ENCODE measurements around the gene CLCN4.

CLCN4 gene

DNA sequence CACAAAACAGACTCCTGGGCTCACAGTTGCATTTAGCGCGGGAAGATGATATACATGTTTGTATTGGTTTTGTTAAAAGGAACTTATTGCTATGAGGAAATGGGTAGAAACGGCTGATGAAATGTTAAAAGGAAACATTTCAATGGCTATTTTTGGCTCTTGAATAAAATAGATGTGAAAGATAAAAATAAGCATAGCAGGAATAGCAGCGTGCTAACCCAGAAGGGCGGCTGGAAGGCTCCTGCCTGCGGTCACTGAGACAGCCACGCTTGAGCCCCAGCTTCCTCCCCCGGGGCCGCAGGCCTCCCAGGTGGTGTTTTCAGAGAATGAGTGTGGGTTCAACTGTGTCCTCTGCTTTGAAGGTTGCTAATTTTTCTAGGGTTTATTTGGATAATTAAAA, 35.0 kb upstream of the CLCN4 start:
- H3K36me3 ChIP-seq, result peaks cover 52% of the 10 kb centered on the region
- TF ChIP-seq, protein P1, sequence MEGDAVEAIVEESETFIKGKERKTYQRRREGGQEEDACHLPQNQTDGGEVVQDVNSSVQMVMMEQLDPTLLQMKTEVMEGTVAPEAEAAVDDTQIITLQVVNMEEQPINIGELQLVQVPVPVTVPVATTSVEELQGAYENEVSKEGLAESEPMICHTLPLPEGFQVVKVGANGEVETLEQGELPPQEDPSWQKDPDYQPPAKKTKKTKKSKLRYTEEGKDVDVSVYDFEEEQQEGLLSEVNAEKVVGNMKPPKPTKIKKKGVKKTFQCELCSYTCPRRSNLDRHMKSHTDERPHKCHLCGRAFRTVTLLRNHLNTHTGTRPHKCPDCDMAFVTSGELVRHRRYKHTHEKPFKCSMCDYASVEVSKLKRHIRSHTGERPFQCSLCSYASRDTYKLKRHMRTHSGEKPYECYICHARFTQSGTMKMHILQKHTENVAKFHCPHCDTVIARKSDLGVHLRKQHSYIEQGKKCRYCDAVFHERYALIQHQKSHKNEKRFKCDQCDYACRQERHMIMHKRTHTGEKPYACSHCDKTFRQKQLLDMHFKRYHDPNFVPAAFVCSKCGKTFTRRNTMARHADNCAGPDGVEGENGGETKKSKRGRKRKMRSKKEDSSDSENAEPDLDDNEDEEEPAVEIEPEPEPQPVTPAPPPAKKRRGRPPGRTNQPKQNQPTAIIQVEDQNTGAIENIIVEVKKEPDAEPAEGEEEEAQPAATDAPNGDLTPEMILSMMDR (IDR thresholded peaks at IDR 0.05), result no peak
- H3K4me1 ChIP-seq (ENCODE audit: control insufficient read depth in 1 of 2, insufficient read depth in 1 of 2, low read depth in 1 of 2, low read length in 1 of 2), result peaks cover 35% of the 10 kb centered on the region in 2 experiments

DNA sequence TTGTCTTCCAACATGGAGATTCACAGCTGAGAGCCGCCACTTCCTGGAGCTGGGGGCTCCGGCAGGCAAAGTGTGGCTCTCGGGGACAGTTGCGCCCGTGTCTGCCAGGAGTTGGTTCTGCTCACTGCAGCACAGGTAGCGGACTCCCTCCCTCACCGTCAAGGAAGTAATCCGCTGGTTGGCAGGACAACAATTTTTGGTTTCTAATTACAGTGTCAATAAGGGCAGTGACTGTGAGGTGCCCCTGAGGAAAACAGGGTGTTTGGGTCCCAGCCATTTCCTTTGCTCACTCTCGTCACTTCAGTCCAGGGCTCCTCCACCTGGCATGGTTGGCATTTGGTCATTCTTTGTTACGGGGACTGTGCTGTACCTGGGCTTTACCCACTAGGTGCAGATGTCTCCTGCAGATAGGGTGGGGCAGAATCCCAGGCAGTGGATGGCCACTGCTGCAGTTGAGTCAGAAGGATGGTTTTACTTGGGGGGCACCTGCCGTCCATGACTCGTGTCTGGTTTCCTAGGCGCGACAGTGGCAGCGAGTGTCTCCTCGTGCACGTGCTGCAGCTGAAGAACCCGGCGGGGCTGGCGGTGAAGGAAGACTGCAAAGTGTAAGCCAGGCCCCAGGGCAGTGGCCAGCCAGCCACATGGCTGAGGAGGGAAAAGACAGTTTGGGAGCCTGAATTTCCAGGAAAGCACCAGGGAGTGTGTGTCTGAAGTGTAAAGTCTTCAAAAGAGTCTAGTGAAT, 32.1 kb upstream of the CLCN4 start:
- TF ChIP-seq, protein P1 (IDR thresholded peaks at IDR 0.05), result no peak
- Histone ChIP-seq H3K27ac (no peak overlapping the region), H3K27me3 (no peaks in the 10 kb centered on the region), H3K9me3 (no peaks in the 10 kb centered on the region), H3K4me3 (ENCODE audit: low read depth in 1 of 2, low read length in 1 of 2) (no peak overlapping the region), H3K36me3 (peaks cover 48% of the 10 kb centered on the region), H3K4me1 (ENCODE audit: control insufficient read depth in 1 of 2, insufficient read depth in 1 of 2, low read depth in 1 of 2, low read length in 1 of 2) (peaks cover 25 to 28% of the 10 kb centered on the region in 2 experiments)

More for the DNA sequence above, 35.0 kb upstream of the CLCN4 start:
- Histone ChIP-seq H3K27me3 (no peaks in the 10 kb centered on the region), H3K27ac (peak overlapping the region; percentile 80), H3K4me3 (ENCODE audit: low read depth in 1 of 2, low read length in 1 of 2) (peak overlapping the region in 1 of 2 experiments; percentile 14), H3K9me3 (no peaks in the 10 kb centered on the region)

DNA sequence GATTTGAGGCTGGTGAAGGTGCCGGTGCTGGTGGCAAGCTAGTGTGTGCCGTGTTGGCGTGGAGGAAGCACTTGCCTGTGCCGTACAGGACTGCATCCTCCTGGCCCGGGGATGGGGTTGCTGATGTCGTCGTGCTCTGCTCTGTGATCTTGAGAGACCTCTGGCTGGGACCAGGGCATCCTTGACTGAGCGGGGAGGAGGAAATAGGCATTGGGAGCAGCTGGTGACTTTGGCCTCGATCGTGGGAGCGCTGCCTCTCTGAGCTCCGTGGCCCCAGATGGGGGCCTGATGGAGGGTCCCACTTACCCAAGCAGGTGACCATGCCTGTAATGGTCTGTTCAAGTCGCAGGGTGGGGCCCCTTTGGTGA, 31.5 kb upstream of the CLCN4 start:
- Histone ChIP-seq H3K27me3 (no peaks in the 10 kb centered on the region), H3K27ac (no peak overlapping the region), H3K9me3 (no peaks in the 10 kb centered on the region), H3K4me3 (ENCODE audit: low read depth in 1 of 2, low read length in 1 of 2) (no peak overlapping the region), H3K36me3 (peaks cover 53% of the 10 kb centered on the region), H3K4me1 (ENCODE audit: control insufficient read depth in 1 of 2, insufficient read depth in 1 of 2, low read depth in 1 of 2, low read length in 1 of 2) (peaks cover 20 to 22% of the 10 kb centered on the region in 2 experiments)
- TF ChIP-seq, protein P1 (IDR thresholded peaks at IDR 0.05), result no peak

DNA sequence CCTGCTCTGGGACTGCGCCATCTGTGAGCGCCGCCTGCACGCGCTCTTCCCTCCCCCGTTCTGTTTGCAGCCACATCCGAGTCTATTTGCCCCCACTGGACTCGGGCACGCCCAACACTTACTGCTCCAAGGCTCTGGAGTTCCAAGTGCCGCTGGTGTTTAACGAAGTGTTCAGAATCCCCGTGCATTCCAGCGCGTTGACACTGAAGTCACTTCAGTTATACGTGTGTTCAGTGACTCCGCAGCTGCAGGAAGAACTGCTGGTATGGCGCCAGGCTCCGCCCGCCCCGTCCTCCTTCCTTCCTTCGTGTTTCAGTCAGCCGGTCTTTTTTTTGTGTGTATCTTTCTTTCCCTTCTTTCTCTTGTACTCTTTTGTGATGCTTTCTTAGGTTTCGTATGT, 30.7 kb upstream of the CLCN4 start:
- Histone ChIP-seq H3K4me1 (ENCODE audit: control insufficient read depth in 1 of 2, insufficient read depth in 1 of 2, low read depth in 1 of 2, low read length in 1 of 2) (peaks cover 12 to 14% of the 10 kb centered on the region in 2 experiments), H3K27ac (no peak overlapping the region), H3K36me3 (peaks cover 60% of the 10 kb centered on the region), H3K4me3 (ENCODE audit: low read depth in 1 of 2, low read length in 1 of 2) (no peak overlapping the region), H3K27me3 (no peaks in the 10 kb centered on the region), H3K9me3 (no peaks in the 10 kb centered on the region)
- TF ChIP-seq, protein P1 (IDR thresholded peaks at IDR 0.05), result no peak

DNA sequence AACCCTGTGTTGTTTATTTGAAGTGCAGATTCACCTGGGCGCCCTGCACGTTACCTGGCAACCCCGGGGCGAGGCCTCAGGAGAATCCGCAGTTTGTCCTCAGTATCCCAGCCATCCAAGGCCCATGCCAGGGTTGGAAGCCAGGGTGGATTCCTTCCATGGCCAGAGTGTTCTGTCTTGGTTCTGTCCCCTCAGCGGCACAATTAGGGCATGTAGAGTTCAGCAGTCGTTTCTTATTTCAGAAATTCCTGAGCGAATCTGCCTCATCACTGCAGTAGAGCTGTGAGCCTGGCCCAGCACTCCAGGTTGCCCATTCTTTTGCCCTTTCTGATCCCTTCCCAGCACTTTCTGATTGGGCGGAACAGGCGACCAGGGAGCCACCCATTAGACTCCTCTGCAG, 29.9 kb upstream of the CLCN4 start:
- Histone ChIP-seq H3K27me3 (no peaks in the 10 kb centered on the region), H3K36me3 (peaks cover 60% of the 10 kb centered on the region), H3K27ac (no peak overlapping the region), H3K9me3 (no peaks in the 10 kb centered on the region), H3K4me1 (ENCODE audit: control insufficient read depth in 1 of 2, insufficient read depth in 1 of 2, low read depth in 1 of 2, low read length in 1 of 2) (peaks cover 4 to 6% of the 10 kb centered on the region in 2 experiments), H3K4me3 (ENCODE audit: low read depth in 1 of 2, low read length in 1 of 2) (no peak overlapping the region)
- TF ChIP-seq, protein P1 (IDR thresholded peaks at IDR 0.05), result no peak
